KMS-11 (cell line): ENCODE measurements around the gene ARMH2.

Experiments used
- H2AFZ ChIP-seq: fragments of 200-600 bp; sonication (generic); 2 replicates; pipeline ENCODE4 v1.6.1; 2016; ENCODE audit warnings: antibody characterized with exemption, mixed run types, low read depth
- H3K27ac ChIP-seq: fragments of 200-600 bp; sonication (generic); 2 replicates; pipeline ENCODE4 v1.6.1; 2016; ENCODE audit warnings: mild to moderate bottlenecking, mixed run types
- H3K27me3 ChIP-seq: fragments of 200-600 bp; sonication (generic); 2 replicates; pipeline ENCODE4 v1.6.1; 2017; ENCODE audit warnings: mild to moderate bottlenecking, low read depth, mixed run types, moderate library complexity; ENCODE audit not compliant: insufficient read depth
- H3K36me3 ChIP-seq: fragments of 200-600 bp; sonication (generic); 2 replicates; pipeline ENCODE4 v1.6.1; 2017; ENCODE audit warnings: mild to moderate bottlenecking, mixed run types; ENCODE audit not compliant: insufficient read depth
- H3K4me1 ChIP-seq: fragments of 200-600 bp; sonication (generic); 2 replicates; pipeline ENCODE4 v1.6.1; 2016; ENCODE audit warnings: mild to moderate bottlenecking, low read depth, mixed run types; ENCODE audit not compliant: poor library complexity, severe bottlenecking
- H3K4me2 ChIP-seq: fragments of 200-600 bp; sonication (generic); 2 replicates; pipeline ENCODE4 v1.7.0; 2016; ENCODE audit warnings: mild to moderate bottlenecking, mixed run types
- H3K4me3 ChIP-seq: fragments of 200-600 bp; sonication (generic); IDR thresholded peaks from 2 replicates; pipeline ENCODE4 v1.6.1; 2017; ENCODE audit warnings: low read depth, low read length, mixed read lengths; ENCODE audit not compliant: insufficient read depth
- H3K79me2 ChIP-seq: fragments of 200-600 bp; sonication (generic); 2 replicates; pipeline ENCODE4 v1.6.1; 2016; ENCODE audit warnings: low read depth, mixed run types; ENCODE audit not compliant: insufficient read depth
- H3K9ac ChIP-seq: fragments of 200-600 bp; sonication (generic); 2 replicates; pipeline ENCODE4 v1.6.1; 2016; ENCODE audit warnings: mild to moderate bottlenecking, mixed run types
- H4K20me1 ChIP-seq: fragments of 200-600 bp; sonication (generic); 2 replicates; pipeline ENCODE4 v1.6.1; 2016; ENCODE audit warnings: mild to moderate bottlenecking, mixed run types; ENCODE audit not compliant: insufficient read depth
- TF ChIP-seq, protein P1 (sequence below): fragments of 200-600 bp; sonication (generic); conservative IDR thresholded peaks from 2 replicates; pipeline ENCODE4 v1.6.1; 2017; ENCODE audit warnings: low read depth, mild to moderate bottlenecking, antibody characterized with exemption, low read length, moderate library complexity, mixed read lengths

Gene ARMH2

DNA sequence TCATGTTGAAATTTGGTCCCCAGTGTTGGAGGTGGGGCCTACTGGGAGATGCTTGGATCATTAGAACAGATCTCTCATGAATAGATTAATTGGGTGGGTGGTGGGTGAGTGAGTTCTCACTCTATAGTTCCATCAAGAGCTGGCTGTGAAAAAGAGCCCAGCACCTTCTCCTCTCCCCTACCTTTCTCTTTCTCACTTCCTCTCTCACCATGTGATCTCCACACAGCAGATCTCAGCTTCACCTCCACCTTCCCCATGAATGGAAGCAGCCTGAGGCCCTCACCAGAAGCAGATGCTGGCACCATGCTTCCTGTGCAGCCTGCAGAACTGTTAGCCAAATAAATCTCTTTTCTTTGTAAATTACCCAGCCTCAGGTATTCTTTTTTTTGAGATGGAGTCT, 36.9 kb downstream of the ARMH2 start:
- Histone ChIP-seq H3K79me2 (no peaks in the 10 kb centered on the region), H3K4me1 (no peaks in the 10 kb centered on the region), H3K4me2 (no peak overlapping the region), H3K27ac (no peak overlapping the region), H2AFZ (no peak overlapping the region), H3K9ac (no peak overlapping the region), H3K36me3 (no peaks in the 10 kb centered on the region), H4K20me1 (no peaks in the 10 kb centered on the region), H3K27me3 (no peaks in the 10 kb centered on the region), H3K4me3 (no peak overlapping the region)
- TF ChIP-seq, protein P1, sequence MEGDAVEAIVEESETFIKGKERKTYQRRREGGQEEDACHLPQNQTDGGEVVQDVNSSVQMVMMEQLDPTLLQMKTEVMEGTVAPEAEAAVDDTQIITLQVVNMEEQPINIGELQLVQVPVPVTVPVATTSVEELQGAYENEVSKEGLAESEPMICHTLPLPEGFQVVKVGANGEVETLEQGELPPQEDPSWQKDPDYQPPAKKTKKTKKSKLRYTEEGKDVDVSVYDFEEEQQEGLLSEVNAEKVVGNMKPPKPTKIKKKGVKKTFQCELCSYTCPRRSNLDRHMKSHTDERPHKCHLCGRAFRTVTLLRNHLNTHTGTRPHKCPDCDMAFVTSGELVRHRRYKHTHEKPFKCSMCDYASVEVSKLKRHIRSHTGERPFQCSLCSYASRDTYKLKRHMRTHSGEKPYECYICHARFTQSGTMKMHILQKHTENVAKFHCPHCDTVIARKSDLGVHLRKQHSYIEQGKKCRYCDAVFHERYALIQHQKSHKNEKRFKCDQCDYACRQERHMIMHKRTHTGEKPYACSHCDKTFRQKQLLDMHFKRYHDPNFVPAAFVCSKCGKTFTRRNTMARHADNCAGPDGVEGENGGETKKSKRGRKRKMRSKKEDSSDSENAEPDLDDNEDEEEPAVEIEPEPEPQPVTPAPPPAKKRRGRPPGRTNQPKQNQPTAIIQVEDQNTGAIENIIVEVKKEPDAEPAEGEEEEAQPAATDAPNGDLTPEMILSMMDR = no peak

DNA sequence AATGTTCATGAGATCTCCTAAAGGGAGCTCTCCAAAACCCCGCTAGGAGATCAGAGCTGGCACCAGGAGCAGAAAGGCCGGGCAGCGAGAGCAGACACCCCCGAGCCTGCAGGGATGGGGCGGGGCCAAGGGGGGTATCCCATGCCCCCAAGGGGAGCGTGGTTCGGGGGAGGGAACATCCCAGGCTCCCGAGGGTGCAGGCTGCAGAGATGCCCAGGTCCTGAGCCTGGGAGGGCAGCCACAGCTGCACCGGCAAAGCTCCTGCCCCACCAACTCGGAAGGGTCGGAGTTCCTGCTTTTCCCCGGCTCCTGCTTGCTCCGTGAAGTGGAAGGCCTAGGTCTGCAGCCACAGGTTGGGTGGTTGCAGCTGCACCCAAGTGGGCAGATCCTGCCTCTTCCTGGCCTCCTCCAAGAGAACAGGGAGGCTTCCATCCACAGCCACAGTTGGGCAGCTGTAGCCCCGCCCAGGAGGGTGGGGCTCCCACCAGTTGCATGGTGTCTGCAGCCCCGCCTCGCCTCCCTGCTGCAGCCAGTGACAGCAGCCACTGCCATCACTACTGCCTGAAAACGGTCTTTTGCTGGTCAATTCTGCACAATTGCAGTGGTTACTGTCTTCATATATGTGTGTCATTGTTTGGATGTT, 37.4 kb downstream of the ARMH2 start:
- Histone ChIP-seq H3K9ac (no peak overlapping the region), H4K20me1 (no peaks in the 10 kb centered on the region), H2AFZ (no peak overlapping the region), H3K27ac (no peak overlapping the region), H3K27me3 (no peaks in the 10 kb centered on the region), H3K36me3 (no peaks in the 10 kb centered on the region), H3K4me2 (no peak overlapping the region), H3K79me2 (no peaks in the 10 kb centered on the region), H3K4me3 (no peak overlapping the region), H3K4me1 (no peaks in the 10 kb centered on the region)
- TF ChIP-seq, protein P1 = no peak

DNA sequence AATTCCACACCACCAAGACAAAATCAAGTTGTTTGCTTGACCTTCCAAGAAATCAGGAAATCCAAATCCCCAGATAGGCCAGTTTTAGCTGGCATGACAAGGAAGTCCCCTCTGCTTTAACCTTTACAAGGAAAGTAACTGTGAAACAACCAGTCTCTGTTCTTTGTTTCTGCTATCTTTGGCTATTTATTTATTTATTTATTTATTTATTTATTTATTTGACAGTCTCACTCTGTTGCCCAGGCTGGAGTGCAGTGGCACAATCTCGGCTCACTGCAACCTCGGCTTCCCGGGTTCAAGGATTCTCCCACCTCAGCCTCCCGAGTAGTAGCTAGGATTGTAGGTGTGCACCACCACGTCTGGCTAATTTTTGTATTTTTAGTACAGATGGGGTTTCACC, 38.5 kb downstream of the ARMH2 start:
- Histone ChIP-seq H3K4me2 (no peak overlapping the region), H3K4me3 (no peak overlapping the region), H3K4me1 (no peaks in the 10 kb centered on the region), H3K27ac (no peak overlapping the region), H4K20me1 (no peaks in the 10 kb centered on the region), H3K79me2 (no peaks in the 10 kb centered on the region), H3K36me3 (no peaks in the 10 kb centered on the region), H2AFZ (no peak overlapping the region), H3K9ac (no peak overlapping the region), H3K27me3 (no peaks in the 10 kb centered on the region)
- TF ChIP-seq, protein P1 = no peak

DNA sequence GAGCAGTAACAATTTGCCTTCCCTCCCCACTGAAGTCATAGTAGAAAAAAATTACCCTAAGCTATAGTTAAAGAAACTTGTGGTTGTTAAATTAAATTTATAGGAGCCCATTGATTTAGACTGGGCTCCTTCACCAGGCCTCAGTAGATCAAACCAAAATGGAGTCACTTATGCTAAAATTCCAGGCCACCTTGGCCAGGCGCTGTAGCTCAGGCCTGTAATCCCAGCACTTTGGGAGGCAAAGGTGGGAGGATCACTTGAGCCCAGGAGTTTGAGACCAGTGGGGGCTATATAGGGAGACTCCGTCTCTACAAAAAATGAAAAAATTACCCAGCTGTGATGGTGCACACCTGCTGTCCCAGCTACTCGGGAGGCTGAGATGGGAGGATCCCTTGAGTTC, 39.0 kb downstream of the ARMH2 start:
- Histone ChIP-seq H3K79me2 (no peaks in the 10 kb centered on the region), H2AFZ (no peak overlapping the region), H3K4me2 (no peak overlapping the region), H3K36me3 (no peaks in the 10 kb centered on the region), H3K9ac (no peak overlapping the region), H3K27ac (no peak overlapping the region), H4K20me1 (no peaks in the 10 kb centered on the region), H3K4me3 (no peak overlapping the region), H3K27me3 (no peaks in the 10 kb centered on the region), H3K4me1 (no peaks in the 10 kb centered on the region)
- TF ChIP-seq, protein P1 = no peak
